SK-N-SH (cell line): ENCODE measurements around the gene LZTFL1. TPM values are rescaled to one million over a fixed set of nuclear protein-coding genes. Genes with fewer than 3 reads are reported as not detected.

Experiments used
- CTCF ChIA-PET: fragments of 300-600, 350-600 bp; formaldehyde crosslinking; extraction: SDS; loops from one replicate; lab custom pipeline; 2021; lab: Yijun Ruan, JAX
- POLR2A ChIA-PET: fragments of 350-600 bp; sonication (Branson Sonifier 250); formaldehyde crosslinking; extraction: SDS; loops from one replicate; lab custom pipeline; 2020; ENCODE audit warnings: antibody characterized with exemption, inconsistent platforms; lab: Yijun Ruan, JAX
- DNase-seq: peaks from one replicate; pipeline ENCODE4 v3.0.0; 2012
- H2AFZ ChIP-seq: fragments of 200-600 bp; sonication (generic); 2 replicates; pipeline ENCODE4 v1.8.1; 2016; ENCODE audit warnings: antibody characterized with exemption, mild to moderate bottlenecking, low read depth
- H3F3A ChIP-seq: fragments of 200-600 bp; sonication (generic); replicated peaks from 2 replicates; pipeline ENCODE3; 2016; ENCODE audit warnings: antibody characterized with exemption, mild to moderate bottlenecking; ENCODE audit not compliant: insufficient read depth
- H3K27ac ChIP-seq, 2 experiments: fragments of 200-500 bp in 1 of 2; fragments of 200-600 bp in 1 of 2; sonication (Bioruptor generic) in 1 of 2; sonication (generic), shearing (Covaris generic) in 1 of 2; 2 replicates each; pipeline versions ENCODE4 v1.5.1 to v1.6.1; 2014 to 2016; ENCODE audit warnings: low read depth in 2 of 2, inconsistent platforms in 1 of 2, low read length in 1 of 2, mild to moderate bottlenecking in 1 of 2, mixed read lengths in 1 of 2
- H3K27me3 ChIP-seq: fragments of 200-600 bp; sonication (generic), shearing (Covaris generic); 2 replicates; pipeline ENCODE4 v1.6.1; 2016; ENCODE audit warnings: mixed run types; ENCODE audit not compliant: insufficient read depth
- H3K36me3 ChIP-seq, 2 experiments: fragments of 200-500 bp in 1 of 2; fragments of 200-600 bp in 1 of 2; sonication (Bioruptor generic) in 1 of 2; sonication (generic) in 1 of 2; replicated peaks in 1 of 2; 2 replicates each; pipeline versions ENCODE3 to v1.5.1; 2014 to 2016; ENCODE audit warnings: low read length in 1 of 2, mild to moderate bottlenecking in 1 of 2; ENCODE audit not compliant: insufficient read depth in 2 of 2, control insufficient read depth in 1 of 2
- H3K4me1 ChIP-seq, 2 experiments: fragments of 200-500 bp in 1 of 2; fragments of 200-600 bp in 1 of 2; sonication (Bioruptor generic) in 1 of 2; sonication (generic), shearing (Covaris generic) in 1 of 2; 2 replicates each; pipeline versions ENCODE4 v1.5.1 to v1.6.1; 2014 to 2016; ENCODE audit warnings: low read depth in 1 of 2, low read length in 1 of 2, mixed run types in 1 of 2; ENCODE audit not compliant: insufficient read depth in 2 of 2, control insufficient read depth in 1 of 2
- H3K4me2 ChIP-seq: fragments of 200-600 bp; sonication (generic), shearing (Covaris generic); 2 replicates; pipeline ENCODE4 v1.6.1; 2017; ENCODE audit warnings: mixed run types
- H3K4me3 ChIP-seq, 2 experiments: fragments of 200-500 bp in 1 of 2; fragments of 200-600 bp in 1 of 2; sonication (Bioruptor generic) in 1 of 2; sonication (generic), shearing (Covaris generic) in 1 of 2; 2 replicates each; pipeline versions ENCODE4 v1.5.1 to v1.8.1; 2014 to 2016; ENCODE audit warnings: low read depth in 2 of 2, inconsistent platforms in 1 of 2, low read length in 1 of 2, mild to moderate bottlenecking in 1 of 2, mixed read lengths in 1 of 2, moderate library complexity in 1 of 2
- H3K79me2 ChIP-seq: fragments of 200-600 bp; sonication (generic); 2 replicates; pipeline ENCODE4 v1.8.1; 2017; ENCODE audit warnings: mild to moderate bottlenecking; ENCODE audit not compliant: insufficient read depth
- H3K9ac ChIP-seq: fragments of 200-600 bp; sonication (generic); 2 replicates; pipeline ENCODE4 v1.6.1; 2017; ENCODE audit warnings: mixed run types
- H3K9me2 ChIP-seq: fragments of 200-600 bp; sonication (generic); 2 replicates; pipeline ENCODE4 v1.6.1; 2017; ENCODE audit warnings: mixed run types
- H3K9me3 ChIP-seq: fragments of 200-600 bp; sonication (generic); 2 replicates; pipeline ENCODE4 v1.6.1; 2017; ENCODE audit warnings: mixed run types, mild to moderate bottlenecking, moderate library complexity
- H4K20me1 ChIP-seq: fragments of 200-600 bp; sonication (generic); 2 replicates; pipeline ENCODE4 v1.6.1; 2017; ENCODE audit warnings: mild to moderate bottlenecking, mixed run types; ENCODE audit not compliant: insufficient read depth
- ELF1 ChIP-seq: IDR thresholded peaks from 2 replicates; pipeline ENCODE4 v1.4.0; 2012
- EP300 ChIP-seq, 2 experiments: IDR thresholded peaks; 2 replicates each; pipeline versions ENCODE4 v1.4.0 to v1.6.1; 2012; ENCODE audit warnings: borderline replicate concordance in 1 of 2, low read depth in 1 of 2, low read length in 1 of 2
- FOSL2 ChIP-seq: IDR thresholded peaks from 2 replicates; pipeline ENCODE4 v1.4.0; 2012; ENCODE audit warnings: low read depth, mild to moderate bottlenecking, moderate library complexity, borderline replicate concordance
- FOXJ3 ChIP-seq: sonication (generic); formaldehyde crosslinking; IDR thresholded peaks from 2 replicates; pipeline ENCODE4 v1.5.1; 2020; ENCODE audit warnings: mild to moderate bottlenecking, missing genetic modification reagents
- GABPA ChIP-seq: IDR thresholded peaks from 2 replicates; pipeline ENCODE4 v1.4.0; 2012; ENCODE audit warnings: low read depth, mild to moderate bottlenecking
- MXI1 ChIP-seq: IDR thresholded peaks from 2 replicates; pipeline ENCODE4 v1.6.1; 2012; ENCODE audit warnings: mild to moderate bottlenecking, low read depth, low read length, improper control_type of control experiment
- NFIC ChIP-seq: IDR thresholded peaks from 2 replicates; pipeline ENCODE4 v1.4.0; 2012; ENCODE audit warnings: borderline replicate concordance
- NRF1 ChIP-seq: IDR thresholded peaks from 2 replicates; pipeline ENCODE4 v1.6.1; 2012; ENCODE audit warnings: low read depth, mild to moderate bottlenecking, low read length
- POLR2AphosphoS5 ChIP-seq: IDR thresholded peaks from 2 replicates; pipeline ENCODE4 v1.6.1; 2012; ENCODE audit warnings: low read depth, low read length
- RAD21 ChIP-seq: IDR thresholded peaks from 2 replicates; pipeline ENCODE4 v1.6.1; 2012; ENCODE audit warnings: mild to moderate bottlenecking, low read length
- RCOR1 ChIP-seq: fragments of 150-350 bp; IDR thresholded peaks from 2 replicates; pipeline ENCODE4 v1.6.1; 2017; ENCODE audit warnings: antibody characterized with exemption, low read length
- SIN3A ChIP-seq: IDR thresholded peaks from 2 replicates; pipeline ENCODE4 v1.6.1; 2012; ENCODE audit warnings: low read depth, mild to moderate bottlenecking, low read length, moderate library complexity, borderline replicate concordance
- TAF1 ChIP-seq: IDR thresholded peaks from 2 replicates; pipeline ENCODE4 v1.6.1; 2012; ENCODE audit warnings: low read depth, mild to moderate bottlenecking, low read length, moderate library complexity, borderline replicate concordance
- TCF12 ChIP-seq: IDR thresholded peaks from 2 replicates; pipeline ENCODE4 v1.4.0; 2012
- TEAD4 ChIP-seq: IDR thresholded peaks from 2 replicates; pipeline ENCODE4 v1.4.0; 2012; ENCODE audit warnings: mild to moderate bottlenecking, borderline replicate concordance; ENCODE audit not compliant: insufficient read depth
- YY1 ChIP-seq: IDR thresholded peaks from 2 replicates; pipeline ENCODE4 v1.4.0; 2012; ENCODE audit warnings: low read depth, mild to moderate bottlenecking
- WGBS: methylation state at CpG from one replicate; pipeline ENCODE4 v1.1.6; 2017; ENCODE audit warnings: low lambda C conversion rate; 5-methylcytosine and 5-hydroxymethylcytosine counted together
- polyA plus RNA-seq, 3 experiments: library from polyadenylated mRNA; depleted of rRNA; stranded (reverse); fragments of >200 nt; gene quantifications; 2 replicates each; pipeline ENCODE4 v1.2.3, GENCODE V29; 2012
- TF ChIP-seq, protein P1 (sequence below): fragments of 150-350 bp; IDR thresholded peaks from 2 replicates; pipeline ENCODE4 v1.6.1; 2017; ENCODE audit warnings: antibody characterized with exemption, low read length, low read depth, borderline replicate concordance
- TF ChIP-seq, protein P2 (sequence below): IDR thresholded peaks from 2 replicates; pipeline ENCODE4 v1.4.0; 2012; ENCODE audit warnings: low read depth, borderline replicate concordance
- TF ChIP-seq, protein P3 (sequence below): fragments of 150-350 bp; IDR thresholded peaks from 2 replicates; pipeline ENCODE4 v1.6.1; 2016; ENCODE audit warnings: mild to moderate bottlenecking, low read depth, low read length
- TF ChIP-seq, protein P4 (sequence below): IDR thresholded peaks from 2 replicates; pipeline ENCODE4; 2012

LZTFL1 gene
- polyA plus RNA-seq, 1 of the 3 experiments (the other 2 are of a cell fraction) = 11.9 TPM

DNA sequence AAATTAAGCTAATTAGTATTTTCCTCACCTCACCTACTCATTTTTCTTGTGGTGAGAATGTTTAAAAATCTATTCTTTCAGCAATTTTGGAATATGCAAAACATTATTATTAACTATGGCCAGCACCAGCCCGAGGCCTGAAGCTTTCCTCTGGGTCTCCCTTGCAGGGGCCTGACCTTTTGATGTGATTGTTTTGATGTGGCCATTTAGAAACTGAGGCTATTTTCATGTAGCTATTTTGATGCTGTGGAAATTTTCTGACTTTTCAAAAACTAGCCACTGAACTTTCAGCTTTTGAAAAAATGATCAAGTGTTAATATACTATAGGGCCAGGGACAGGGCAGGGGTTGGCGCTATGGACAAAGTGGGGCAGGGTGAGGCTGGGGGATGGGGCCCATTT lies 36.2 kb upstream of the LZTFL1 start:
- H2AFZ ChIP-seq = no peak overlapping the region
- H3K27me3 ChIP-seq = no peaks in the 10 kb centered on the region
- ChIA-PET CTCF (interaction anchor here (0.9 to 1.4 kb wide), 3 partner anchors 10 to 200 kb away, joined by 3 to 4 read pairs (median 4); no protein-coding TSS in a partner anchor), POLR2A (no interaction called here)
- DNase-seq = no peak
- H3K4me2 ChIP-seq = no peak overlapping the region
- H3K27ac ChIP-seq = no peak overlapping the region
- no peaks in the 10 kb centered on the region for H3F3A ChIP-seq
- no peaks in the 10 kb centered on the region for H4K20me1 ChIP-seq
- no peaks in the 10 kb centered on the region for H3K9me3 ChIP-seq
- no peaks in the 10 kb centered on the region for H3K36me3 ChIP-seq
- 63% methylated on average over 2 of the region's 2 CpGs for WGBS
- H3K9ac ChIP-seq = no peak overlapping the region
- no peak overlapping the region for H3K4me3 ChIP-seq
- no peaks in the 10 kb centered on the region for H3K9me2 ChIP-seq
- TF ChIP-seq TAF1 (no peak), YY1 (no peak), TCF12 (no peak), EP300 (IDR thresholded peaks at IDR 0.05; ENCODE audit: borderline replicate concordance in 1 of 2, low read depth in 1 of 2, low read length in 1 of 2) (no peak), TEAD4 (no peak), ELF1 (no peak), RAD21 (no peak)
- TF ChIP-seq, protein P1, sequence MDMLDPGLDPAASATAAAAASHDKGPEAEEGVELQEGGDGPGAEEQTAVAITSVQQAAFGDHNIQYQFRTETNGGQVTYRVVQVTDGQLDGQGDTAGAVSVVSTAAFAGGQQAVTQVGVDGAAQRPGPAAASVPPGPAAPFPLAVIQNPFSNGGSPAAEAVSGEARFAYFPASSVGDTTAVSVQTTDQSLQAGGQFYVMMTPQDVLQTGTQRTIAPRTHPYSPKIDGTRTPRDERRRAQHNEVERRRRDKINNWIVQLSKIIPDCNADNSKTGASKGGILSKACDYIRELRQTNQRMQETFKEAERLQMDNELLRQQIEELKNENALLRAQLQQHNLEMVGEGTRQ = no peak
- TF ChIP-seq, protein P2, sequence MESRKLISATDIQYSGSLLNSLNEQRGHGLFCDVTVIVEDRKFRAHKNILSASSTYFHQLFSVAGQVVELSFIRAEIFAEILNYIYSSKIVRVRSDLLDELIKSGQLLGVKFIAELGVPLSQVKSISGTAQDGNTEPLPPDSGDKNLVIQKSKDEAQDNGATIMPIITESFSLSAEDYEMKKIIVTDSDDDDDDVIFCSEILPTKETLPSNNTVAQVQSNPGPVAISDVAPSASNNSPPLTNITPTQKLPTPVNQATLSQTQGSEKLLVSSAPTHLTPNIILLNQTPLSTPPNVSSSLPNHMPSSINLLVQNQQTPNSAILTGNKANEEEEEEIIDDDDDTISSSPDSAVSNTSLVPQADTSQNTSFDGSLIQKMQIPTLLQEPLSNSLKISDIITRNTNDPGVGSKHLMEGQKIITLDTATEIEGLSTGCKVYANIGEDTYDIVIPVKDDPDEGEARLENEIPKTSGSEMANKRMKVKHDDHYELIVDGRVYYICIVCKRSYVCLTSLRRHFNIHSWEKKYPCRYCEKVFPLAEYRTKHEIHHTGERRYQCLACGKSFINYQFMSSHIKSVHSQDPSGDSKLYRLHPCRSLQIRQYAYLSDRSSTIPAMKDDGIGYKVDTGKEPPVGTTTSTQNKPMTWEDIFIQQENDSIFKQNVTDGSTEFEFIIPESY = no peak
- no peaks in the 10 kb centered on the region; a peak in 1 of 4 replicates for H3K4me1 ChIP-seq
- no peaks in the 10 kb centered on the region for H3K79me2 ChIP-seq

DNA sequence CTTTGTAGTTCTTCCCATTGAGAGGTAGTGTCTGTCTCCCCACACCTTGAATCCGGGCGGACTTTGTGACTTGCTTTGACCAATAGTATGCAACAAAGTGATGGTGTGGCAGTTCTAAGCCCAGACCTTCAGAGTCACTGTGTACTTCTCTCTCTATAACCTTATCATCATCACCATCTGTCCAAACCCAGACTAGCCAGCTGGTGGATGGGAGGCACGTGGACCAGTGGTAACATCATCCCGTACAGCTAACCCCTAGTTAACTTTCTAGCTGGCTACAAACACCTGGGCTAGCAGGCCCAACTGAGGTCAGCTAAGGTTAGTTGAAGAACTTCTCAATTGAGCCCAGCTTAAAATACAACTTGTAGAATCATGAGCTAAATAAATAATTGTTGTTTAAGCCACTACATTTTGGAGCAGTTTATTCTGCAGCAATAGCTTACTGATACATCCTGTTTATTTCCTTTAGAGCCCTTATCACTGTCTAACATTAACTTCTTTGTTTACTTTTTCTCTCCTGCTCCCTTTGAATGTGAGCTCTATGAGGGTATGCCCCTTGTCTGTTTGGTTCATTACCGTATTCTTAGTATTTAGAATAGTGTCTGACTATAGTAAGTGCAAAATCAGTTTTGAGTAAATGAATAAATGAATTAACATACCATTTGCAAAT lies 32.9 kb upstream of the LZTFL1 start:
- H3K27ac ChIP-seq = no peak overlapping the region
- POLR2A ChIA-PET = no interaction called here
- H3K9me2 ChIP-seq = no peaks in the 10 kb centered on the region
- H3K9me3 ChIP-seq = no peaks in the 10 kb centered on the region
- H3K4me1 ChIP-seq = peaks cover 0 to 5% of the 10 kb centered on the region in 2 experiments; a peak in 1 of 4 replicates
- no peak overlapping the region for H3K4me2 ChIP-seq
- no peak overlapping the region for H3K4me3 ChIP-seq
- no peaks in the 10 kb centered on the region for H3K79me2 ChIP-seq
- 43% methylated on average over 5 of the region's 5 CpGs for WGBS
- H2AFZ ChIP-seq = no peak overlapping the region
- DNase-seq = no peak
- H4K20me1 ChIP-seq = no peaks in the 10 kb centered on the region
- CTCF ChIA-PET = interaction anchor here (1.7 kb wide), 1 partner anchor 204 kb away, joined by 5 read pairs; no protein-coding TSS in a partner anchor
- no peaks in the 10 kb centered on the region for H3F3A ChIP-seq
- H3K9ac ChIP-seq = no peak overlapping the region
- H3K36me3 ChIP-seq = no peaks in the 10 kb centered on the region
- no peaks in the 10 kb centered on the region; the same call in 1 of the 2 replicates for H3K27me3 ChIP-seq
- TF ChIP-seq SIN3A (no peak), FOXJ3 (CRISPR knock-in tag) (no peak), EP300 (IDR thresholded peaks at IDR 0.05; ENCODE audit: borderline replicate concordance in 1 of 2, low read depth in 1 of 2, low read length in 1 of 2) (no peak), NFIC (no peak), TEAD4 (no peak), POLR2AphosphoS5 (no peak), RCOR1 (no peak), ELF1 (no peak), MXI1 (no peak), YY1 (no peak), NRF1 (no peak), GABPA (no peak), FOSL2 (no peak)
- TF ChIP-seq, protein P3, sequence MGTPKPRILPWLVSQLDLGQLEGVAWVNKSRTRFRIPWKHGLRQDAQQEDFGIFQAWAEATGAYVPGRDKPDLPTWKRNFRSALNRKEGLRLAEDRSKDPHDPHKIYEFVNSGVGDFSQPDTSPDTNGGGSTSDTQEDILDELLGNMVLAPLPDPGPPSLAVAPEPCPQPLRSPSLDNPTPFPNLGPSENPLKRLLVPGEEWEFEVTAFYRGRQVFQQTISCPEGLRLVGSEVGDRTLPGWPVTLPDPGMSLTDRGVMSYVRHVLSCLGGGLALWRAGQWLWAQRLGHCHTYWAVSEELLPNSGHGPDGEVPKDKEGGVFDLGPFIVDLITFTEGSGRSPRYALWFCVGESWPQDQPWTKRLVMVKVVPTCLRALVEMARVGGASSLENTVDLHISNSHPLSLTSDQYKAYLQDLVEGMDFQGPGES = no peak
- TF ChIP-seq, protein P4, sequence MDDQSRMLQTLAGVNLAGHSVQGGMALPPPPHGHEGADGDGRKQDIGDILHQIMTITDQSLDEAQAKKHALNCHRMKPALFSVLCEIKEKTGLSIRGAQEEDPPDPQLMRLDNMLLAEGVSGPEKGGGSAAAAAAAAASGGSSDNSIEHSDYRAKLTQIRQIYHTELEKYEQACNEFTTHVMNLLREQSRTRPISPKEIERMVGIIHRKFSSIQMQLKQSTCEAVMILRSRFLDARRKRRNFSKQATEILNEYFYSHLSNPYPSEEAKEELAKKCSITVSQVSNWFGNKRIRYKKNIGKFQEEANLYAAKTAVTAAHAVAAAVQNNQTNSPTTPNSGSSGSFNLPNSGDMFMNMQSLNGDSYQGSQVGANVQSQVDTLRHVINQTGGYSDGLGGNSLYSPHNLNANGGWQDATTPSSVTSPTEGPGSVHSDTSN = no peak
